Loucy (cell line): ENCODE results near the gene SLC22A14.

Experiments used
- EZH2phosphoT487 ChIP-seq: fragments of 200-600 bp; IDR thresholded peaks from 2 replicates; pipeline ENCODE4 v1.6.1; 2018; ENCODE audit warnings: antibody characterized with exemption, mild to moderate bottlenecking, moderate library complexity, borderline replicate concordance
- TF ChIP-seq, protein P1 (sequence below): fragments of 200-600 bp; sonication (generic); conservative IDR thresholded peaks from 2 replicates; pipeline ENCODE4 v1.5.1; 2014; ENCODE audit warnings: mild to moderate bottlenecking, antibody characterized with exemption, low read length

DNA sequence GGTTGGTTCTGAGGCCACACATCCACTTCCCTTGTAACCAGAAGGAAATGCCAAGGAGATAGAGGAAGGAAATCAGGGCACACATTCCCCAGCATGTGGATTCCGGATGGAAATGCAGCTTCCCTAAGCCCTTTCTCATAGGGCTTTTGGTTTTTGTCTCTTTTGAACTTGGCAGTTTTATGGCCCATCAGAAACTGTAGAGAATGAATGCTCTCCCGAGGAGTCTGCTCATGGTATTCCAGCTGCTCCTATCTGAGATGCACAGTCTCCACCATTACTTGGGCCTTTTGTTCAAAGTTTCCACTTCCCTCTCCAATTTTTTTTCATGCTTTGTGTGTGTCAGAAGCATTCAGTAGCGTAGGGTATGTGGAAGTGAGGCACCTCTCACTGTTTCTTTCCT, 85.7 kb downstream of the SLC22A14 start:
- TF ChIP-seq, protein P1, sequence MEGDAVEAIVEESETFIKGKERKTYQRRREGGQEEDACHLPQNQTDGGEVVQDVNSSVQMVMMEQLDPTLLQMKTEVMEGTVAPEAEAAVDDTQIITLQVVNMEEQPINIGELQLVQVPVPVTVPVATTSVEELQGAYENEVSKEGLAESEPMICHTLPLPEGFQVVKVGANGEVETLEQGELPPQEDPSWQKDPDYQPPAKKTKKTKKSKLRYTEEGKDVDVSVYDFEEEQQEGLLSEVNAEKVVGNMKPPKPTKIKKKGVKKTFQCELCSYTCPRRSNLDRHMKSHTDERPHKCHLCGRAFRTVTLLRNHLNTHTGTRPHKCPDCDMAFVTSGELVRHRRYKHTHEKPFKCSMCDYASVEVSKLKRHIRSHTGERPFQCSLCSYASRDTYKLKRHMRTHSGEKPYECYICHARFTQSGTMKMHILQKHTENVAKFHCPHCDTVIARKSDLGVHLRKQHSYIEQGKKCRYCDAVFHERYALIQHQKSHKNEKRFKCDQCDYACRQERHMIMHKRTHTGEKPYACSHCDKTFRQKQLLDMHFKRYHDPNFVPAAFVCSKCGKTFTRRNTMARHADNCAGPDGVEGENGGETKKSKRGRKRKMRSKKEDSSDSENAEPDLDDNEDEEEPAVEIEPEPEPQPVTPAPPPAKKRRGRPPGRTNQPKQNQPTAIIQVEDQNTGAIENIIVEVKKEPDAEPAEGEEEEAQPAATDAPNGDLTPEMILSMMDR, result no peak
- TF ChIP-seq EZH2phosphoT487, result no peak
